Measurements from ENCODE around the gene GTF3C2. TPM values are rescaled to one million over a fixed set of nuclear protein-coding genes. Genes with fewer than 3 reads are reported as not detected.

GTF3C2 gene, protein sequence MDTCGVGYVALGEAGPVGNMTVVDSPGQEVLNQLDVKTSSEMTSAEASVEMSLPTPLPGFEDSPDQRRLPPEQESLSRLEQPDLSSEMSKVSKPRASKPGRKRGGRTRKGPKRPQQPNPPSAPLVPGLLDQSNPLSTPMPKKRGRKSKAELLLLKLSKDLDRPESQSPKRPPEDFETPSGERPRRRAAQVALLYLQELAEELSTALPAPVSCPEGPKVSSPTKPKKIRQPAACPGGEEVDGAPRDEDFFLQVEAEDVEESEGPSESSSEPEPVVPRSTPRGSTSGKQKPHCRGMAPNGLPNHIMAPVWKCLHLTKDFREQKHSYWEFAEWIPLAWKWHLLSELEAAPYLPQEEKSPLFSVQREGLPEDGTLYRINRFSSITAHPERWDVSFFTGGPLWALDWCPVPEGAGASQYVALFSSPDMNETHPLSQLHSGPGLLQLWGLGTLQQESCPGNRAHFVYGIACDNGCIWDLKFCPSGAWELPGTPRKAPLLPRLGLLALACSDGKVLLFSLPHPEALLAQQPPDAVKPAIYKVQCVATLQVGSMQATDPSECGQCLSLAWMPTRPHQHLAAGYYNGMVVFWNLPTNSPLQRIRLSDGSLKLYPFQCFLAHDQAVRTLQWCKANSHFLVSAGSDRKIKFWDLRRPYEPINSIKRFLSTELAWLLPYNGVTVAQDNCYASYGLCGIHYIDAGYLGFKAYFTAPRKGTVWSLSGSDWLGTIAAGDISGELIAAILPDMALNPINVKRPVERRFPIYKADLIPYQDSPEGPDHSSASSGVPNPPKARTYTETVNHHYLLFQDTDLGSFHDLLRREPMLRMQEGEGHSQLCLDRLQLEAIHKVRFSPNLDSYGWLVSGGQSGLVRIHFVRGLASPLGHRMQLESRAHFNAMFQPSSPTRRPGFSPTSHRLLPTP
- polyA plus RNA-seq (2014; cell fraction: cytosol; rRNA removed), result 53.5 and 61.1 TPM in 2 replicates
- 73.2 and 101 TPM in 2 replicates for polyA plus RNA-seq (2014; cell fraction: nucleus; rRNA removed)

- DNase-seq (ENCODE audit: low spot score), result peak; percentile 98
These were observed at the start of gene GTF3C2 for GRCh38 chr2:27356382-27357181. GTF3C2 (minus strand) TSS chr2:27356764; CDS start chr2:27343554, 13,210 bp downstream.

DNA sequence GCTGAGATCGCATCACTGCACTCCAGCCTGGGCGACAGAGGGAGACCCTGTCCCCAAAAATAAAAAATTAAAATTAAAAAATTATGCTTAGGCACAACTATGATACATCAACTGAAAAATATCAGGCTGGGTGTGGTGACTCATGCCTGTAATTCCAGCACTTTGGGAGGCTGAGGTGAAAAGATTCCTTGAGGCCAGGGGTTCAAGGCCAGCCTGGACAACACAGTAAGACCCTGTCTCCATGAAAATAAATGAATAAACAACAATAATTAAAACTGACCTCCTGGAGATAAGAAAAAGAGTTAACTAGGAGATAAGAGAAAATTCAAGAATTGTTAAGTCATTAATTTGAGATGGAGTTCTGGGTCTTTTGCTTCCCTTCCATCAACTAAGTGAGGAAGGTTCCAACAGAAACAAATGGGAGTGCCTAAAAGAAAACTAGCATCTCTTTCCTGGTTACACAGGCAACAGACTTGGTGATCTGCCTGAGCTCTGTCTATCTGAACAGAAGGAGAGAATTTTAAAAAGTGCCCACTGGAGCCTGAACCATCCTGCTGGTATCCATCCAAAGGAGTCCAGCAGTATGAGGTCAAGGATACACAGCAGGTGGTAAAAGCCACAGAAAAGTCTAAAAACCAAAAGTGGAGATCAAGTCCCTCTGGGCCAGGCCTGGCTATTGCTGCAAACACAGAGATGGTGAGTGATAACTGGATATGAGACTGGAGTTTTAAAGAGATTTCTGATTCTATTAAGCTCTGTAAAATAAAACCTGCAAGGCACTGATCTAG, 44.0 kb upstream of the GTF3C2 start:
- no peak for DNase-seq (ENCODE audit: low spot score)

DNA sequence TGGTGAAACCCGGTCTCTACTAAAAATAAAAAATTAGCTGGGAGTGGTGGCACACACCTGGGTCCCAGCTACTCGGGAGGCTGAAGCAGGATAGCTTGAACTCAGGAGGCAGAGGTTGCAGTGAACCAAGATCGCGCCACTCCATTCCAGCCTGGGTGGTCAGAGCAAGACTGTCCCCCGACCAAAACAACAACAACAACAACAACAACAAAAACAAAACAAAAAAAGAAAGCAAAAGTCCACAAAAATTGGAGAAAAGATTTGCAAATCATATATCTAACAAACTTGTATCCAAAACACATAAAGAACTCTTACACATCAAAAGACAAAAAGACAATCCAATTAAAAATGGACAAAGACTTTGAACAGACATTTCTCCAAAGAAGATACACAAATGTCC, 42.4 kb upstream of the GTF3C2 start:
- DNase-seq (ENCODE audit: low spot score), result no peak

DNA sequence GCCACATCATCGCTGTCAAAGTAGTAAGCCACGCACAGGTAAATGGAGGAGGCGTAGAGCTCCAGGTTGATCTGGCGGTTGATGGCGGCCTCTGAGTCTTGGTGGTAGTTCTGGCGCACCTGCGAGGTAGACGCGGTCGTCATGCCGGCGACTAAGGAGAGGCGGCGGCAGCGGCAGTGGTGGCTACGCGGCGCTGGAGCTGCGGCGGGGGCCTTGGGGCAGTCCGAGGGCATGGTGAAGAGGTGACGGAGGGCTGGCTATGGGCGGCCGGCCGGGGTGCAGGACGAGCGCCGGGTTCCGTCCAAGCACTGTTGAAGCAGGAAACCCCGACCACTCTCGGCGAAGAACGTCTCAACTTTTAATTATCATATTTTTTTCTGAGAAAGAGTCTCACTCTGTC, 36.7 kb upstream of the GTF3C2 start:
- no peak for DNase-seq (ENCODE audit: low spot score)

DNA sequence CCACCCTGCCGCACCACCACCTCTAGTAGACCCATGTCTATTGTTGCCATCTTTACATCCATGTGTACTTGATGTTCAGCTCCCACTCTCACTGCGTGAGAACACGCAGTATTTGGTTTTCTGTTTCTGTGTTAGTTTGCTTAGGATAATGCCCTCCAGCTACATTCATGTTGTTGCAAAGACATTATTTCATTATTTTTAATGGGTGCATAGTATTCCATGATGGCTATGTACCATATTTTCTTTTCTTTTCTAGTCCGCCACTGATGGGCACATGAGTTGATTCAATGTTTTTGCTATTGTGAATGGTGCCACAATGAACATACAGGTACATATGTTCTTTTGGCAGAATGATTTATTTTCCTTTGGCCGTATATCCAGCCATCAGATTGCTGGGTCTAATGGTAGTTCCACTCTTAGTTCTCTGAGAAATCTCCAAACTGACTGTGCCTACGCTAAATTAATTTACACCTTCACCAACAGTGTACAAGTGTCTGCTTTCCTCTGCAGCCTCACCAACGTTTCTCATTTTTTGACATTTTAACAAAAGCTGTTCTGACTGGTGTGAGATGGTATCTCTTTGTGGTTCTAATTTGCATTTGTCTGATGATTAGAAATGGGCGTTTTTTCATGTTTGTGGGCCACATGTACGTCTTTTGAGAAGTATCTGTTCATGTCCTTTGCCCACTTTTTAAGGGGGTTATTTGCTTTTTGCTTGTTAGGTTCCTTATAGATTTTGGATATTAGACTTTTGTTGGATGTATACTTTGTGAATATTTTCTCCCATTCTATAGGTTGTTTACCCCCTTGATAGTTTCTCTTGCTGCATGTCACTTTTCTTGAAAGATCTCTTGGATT, 34.5 kb upstream of the GTF3C2 start:
- no peak for DNase-seq (ENCODE audit: low spot score)

- no peak for DNase-seq (ENCODE audit: low spot score)
These were observed 25.1 kb upstream of the GTF3C2 start for GRCh38 chr2:27381577-27382181.

GRCh38 chr2:27380626-27381545, 24.3 kb upstream of the GTF3C2 start, which contains the start of gene ZNF513:
ZNF513 (minus strand) TSS chr2:27380734; CDS start chr2:27380526, 208 bp downstream.
- DNase-seq (ENCODE audit: low spot score), result peak; percentile 93

- DNase-seq (ENCODE audit: low spot score), result peak; percentile 61
These were observed 23.5 kb upstream of the GTF3C2 start for GRCh38 chr2:27379836-27380625.

DNA sequence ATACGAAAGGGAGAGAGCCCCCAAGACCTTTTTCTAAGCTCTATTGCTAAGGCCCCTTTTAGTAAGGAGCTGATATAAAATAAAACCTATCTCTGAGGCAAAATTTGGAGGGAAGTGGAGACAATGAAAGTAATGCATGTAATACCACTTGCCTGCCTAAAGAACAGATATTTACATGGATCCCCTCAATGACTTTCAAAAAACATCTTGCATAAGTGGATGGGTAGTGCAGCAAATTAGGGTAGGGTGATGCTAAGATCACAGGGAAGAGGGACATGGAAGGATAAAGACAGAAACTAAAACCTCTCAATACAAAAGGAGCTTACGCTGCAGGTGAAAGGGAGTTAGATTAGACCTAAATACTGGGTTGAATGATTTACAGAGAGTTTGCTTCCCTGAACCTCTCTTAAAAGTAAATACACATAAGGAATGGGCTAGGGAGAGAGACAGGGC, 22.8 kb upstream of the GTF3C2 start:
- DNase-seq (ENCODE audit: low spot score), result no peak

DNA sequence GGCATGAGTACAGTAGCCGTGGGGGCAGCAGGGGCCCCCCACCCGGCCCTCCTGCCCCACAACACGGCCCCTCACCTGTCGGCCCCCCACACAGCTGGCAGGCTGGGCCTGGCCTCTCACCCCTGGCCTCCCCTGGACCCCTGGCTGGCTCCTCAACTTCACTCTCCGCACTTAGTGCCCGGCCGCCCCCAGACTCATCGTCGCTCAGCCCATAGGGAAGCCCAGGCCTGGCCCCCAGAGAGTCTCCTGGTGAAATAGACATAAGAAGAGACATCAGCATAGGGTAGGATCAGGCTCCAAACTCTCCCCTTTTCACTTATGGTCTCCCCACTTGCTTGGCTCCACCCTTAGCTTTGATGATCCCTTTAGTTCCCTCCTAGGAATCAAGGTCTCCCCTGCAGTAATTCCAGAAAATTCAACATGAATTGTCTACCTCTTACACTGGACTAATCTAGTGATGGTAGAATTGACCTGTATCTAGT, 22.3 kb upstream of the GTF3C2 start:
- no peak for DNase-seq (ENCODE audit: low spot score)

- no peak for DNase-seq (ENCODE audit: low spot score)
These were observed 21.7 kb upstream of the GTF3C2 start for GRCh38 chr2:27378096-27378808.

DNA sequence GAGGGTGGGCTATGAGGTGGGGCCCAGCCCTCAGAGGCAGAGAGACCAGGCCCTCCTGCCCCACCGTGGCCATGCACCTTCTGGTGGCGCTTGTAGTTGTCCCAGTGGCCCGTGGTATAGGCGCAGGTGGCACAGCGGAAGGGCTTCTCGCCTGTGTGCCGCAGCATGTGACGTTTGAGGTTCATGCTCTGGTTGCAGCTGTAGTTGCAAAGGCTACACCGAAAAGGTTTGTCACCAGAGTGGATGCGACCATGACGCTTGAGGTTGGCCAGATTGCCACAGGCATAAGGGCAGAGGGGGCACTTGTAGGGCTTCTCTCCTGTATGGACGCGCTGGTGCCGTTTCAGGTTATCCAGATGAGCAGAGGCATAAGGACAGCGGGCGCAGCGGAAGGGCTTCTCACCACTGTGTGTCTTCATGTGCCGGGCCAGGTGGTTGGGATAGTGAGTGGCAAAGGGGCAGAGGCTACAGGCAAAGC, 21.1 kb upstream of the GTF3C2 start:
- DNase-seq (ENCODE audit: low spot score), result no peak

GRCh38 chr2:27376866-27377617, 20.5 kb upstream of the GTF3C2 start:
- no peak for DNase-seq (ENCODE audit: low spot score)

DNA sequence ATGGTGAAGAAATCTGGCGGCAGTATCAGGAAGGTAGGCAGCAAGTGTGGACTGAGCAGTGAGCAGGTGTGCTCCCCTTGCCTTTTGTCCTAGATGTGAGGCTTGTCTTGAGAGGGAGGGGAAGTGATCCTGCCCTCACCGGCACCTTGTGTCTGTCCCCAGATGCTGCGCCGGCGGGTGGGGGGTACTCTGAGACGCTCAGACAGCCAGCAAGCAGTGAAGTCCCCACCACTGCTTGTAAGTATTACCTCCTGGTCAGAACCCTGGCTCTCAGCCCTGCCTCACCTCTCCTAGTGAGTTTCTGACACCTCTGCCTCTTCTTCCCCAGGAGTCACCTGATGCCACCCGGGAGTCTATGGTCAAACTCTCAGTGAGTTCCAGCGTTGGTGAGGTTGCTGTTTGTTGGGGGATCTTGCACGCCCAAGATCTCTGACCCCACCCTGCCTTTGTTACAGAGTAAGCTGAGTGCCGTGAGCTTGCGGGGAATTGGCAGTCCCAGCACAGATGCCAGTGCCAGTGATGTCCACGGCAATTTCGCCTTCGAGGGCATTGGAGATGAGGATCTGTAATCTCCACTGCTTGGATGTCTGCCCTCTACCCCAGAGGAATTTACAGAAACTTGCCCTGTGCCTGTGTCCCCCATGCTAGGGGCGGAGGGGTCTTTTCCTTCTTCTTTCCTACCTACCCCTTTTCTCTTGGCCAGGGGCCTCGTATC, 19.7 kb upstream of the GTF3C2 start:
- DNase-seq (ENCODE audit: low spot score), result no peak

Measured in SK-N-DZ (cell line).